ENCODE measurements around the gene HSPA9.

GRCh38 chr5:138506370-138507306 is 68.6 kb downstream of the HSPA9 start:
- no peak for TF ChIP-seq CTCF (IDR thresholded peaks at IDR 0.05; ENCODE audit: borderline replicate concordance, extremely low read depth, low read length, poor library complexity, severe bottlenecking)
- TF ChIP-seq EZH2 (IDR thresholded peaks at IDR 0.05; ENCODE audit: borderline replicate concordance, low read depth, low read length, severe bottlenecking) = no peak

Data from DND-41 (cell line).